Inferior parietal cortex (tissue), 1 donor: ENCODE results near the gene IFRD2.

ENCODE experiments used
- DNase-seq: peaks from one replicate; pipeline ENCODE4 v3.0.0-alpha.2; 2016; ENCODE audit errors: extremely low spot score

Gene IFRD2

GRCh38 chr3:50302095-50303012 is 10.1 kb upstream of the IFRD2 start:
- no peak for DNase-seq

GRCh38 chr3:50300681-50301254 is 8.5 kb upstream of the IFRD2 start:
- DNase-seq = no peak

GRCh38 chr3:50299929-50300680 is 7.9 kb upstream of the IFRD2 start:
- peak; percentile 73 for DNase-seq

- DNase-seq = no peak
Observed at GRCh38 chr3:50299638-50299928, 7.4 kb upstream of the IFRD2 start.

- DNase-seq = peak; percentile 96
Observed at GRCh38 chr3:50298836-50299637, 6.8 kb upstream of the IFRD2 start, which contains the start of the genes HYAL3 and NAA80. Gene HYAL3, minus strand, starts transcription at chr3:50299405. Its CDS starts 3,803 bp downstream, at chr3:50295602. Gene NAA80, minus strand, starts transcription at chr3:50299405. Its CDS starts 1,942 bp downstream, at chr3:50297463.

GRCh38 chr3:50297896-50298725 is 5.9 kb upstream of the IFRD2 start:
- DNase-seq = no peak

GRCh38 chr3:50297384-50297775 is 5.2 kb upstream of the IFRD2 start:
- DNase-seq = no peak

GRCh38 chr3:50296721-50297383 is 4.6 kb upstream of the IFRD2 start:
- no peak for DNase-seq

GRCh38 chr3:50295553-50296431 is 3.6 kb upstream of the IFRD2 start:
- DNase-seq = no peak

- DNase-seq = no peak
Observed at GRCh38 chr3:50294492-50295403, 2.5 kb upstream of the IFRD2 start.

- DNase-seq = no peak
Observed at GRCh38 chr3:50294089-50294488, 1.9 kb upstream of the IFRD2 start.

GRCh38 chr3:50293079-50293801 is 1.0 kb upstream of the IFRD2 start:
- DNase-seq = no peak

- no peak for DNase-seq
Observed at GRCh38 chr3:50290161-50290641, 2.0 kb downstream of the IFRD2 start.

- DNase-seq = no peak
Observed at GRCh38 chr3:50289130-50289529, 3.1 kb downstream of the IFRD2 start.

GRCh38 chr3:50288387-50289007 is 3.7 kb downstream of the IFRD2 start:
- DNase-seq = no peak

GRCh38 chr3:50287262-50287661 is 5.0 kb downstream of the IFRD2 start:
- DNase-seq = no peak
